ENCODE results near the gene SP110. TPM values are rescaled to one million over a fixed set of nuclear protein-coding genes. Genes with fewer than 3 reads are reported as not detected.

SP110 gene
- total RNA-seq, 6 experiments from 2014 or later = 11.3 to 17.3 (median 14.1) TPM

DNA sequence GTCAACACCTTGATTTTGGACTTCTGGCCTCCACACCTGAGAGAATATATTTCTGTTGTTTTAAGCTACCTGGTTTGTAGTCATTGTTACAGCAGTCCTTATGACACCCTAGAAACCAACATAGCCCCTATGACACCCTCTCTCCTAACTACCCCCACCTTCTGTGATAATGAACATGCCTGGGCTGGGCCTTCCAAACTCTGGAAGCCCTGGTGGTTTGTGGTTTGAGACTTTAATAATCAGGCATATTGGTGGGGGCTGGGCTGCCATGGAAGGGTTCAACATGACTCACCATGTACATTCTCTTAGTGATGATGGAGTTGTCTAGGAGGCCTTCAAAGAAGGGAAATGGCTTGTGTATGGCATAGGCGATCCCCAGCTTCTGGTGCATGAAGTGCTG, 3.3 kb downstream of the SP110 start:
- H3K36me3 Mint-ChIP-seq (ENCODE audit: low read depth) = peaks cover 11% of the 10 kb centered on the region
- peaks cover 25% of the 10 kb centered on the region for H3K4me1 Mint-ChIP-seq (ENCODE audit: low read depth)
- no peak overlapping the region for H3K4me3 Mint-ChIP-seq
- H3K27ac Mint-ChIP-seq = no peak overlapping the region
- no peaks in the 10 kb centered on the region for H3K27me3 Mint-ChIP-seq (ENCODE audit: insufficient read depth)
- TF ChIP-seq, protein P1, sequence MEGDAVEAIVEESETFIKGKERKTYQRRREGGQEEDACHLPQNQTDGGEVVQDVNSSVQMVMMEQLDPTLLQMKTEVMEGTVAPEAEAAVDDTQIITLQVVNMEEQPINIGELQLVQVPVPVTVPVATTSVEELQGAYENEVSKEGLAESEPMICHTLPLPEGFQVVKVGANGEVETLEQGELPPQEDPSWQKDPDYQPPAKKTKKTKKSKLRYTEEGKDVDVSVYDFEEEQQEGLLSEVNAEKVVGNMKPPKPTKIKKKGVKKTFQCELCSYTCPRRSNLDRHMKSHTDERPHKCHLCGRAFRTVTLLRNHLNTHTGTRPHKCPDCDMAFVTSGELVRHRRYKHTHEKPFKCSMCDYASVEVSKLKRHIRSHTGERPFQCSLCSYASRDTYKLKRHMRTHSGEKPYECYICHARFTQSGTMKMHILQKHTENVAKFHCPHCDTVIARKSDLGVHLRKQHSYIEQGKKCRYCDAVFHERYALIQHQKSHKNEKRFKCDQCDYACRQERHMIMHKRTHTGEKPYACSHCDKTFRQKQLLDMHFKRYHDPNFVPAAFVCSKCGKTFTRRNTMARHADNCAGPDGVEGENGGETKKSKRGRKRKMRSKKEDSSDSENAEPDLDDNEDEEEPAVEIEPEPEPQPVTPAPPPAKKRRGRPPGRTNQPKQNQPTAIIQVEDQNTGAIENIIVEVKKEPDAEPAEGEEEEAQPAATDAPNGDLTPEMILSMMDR (IDR thresholded peaks at IDR 0.05) = no peak
- H3K9me3 Mint-ChIP-seq = no peaks in the 10 kb centered on the region
- DNase-seq = no peak

DNA sequence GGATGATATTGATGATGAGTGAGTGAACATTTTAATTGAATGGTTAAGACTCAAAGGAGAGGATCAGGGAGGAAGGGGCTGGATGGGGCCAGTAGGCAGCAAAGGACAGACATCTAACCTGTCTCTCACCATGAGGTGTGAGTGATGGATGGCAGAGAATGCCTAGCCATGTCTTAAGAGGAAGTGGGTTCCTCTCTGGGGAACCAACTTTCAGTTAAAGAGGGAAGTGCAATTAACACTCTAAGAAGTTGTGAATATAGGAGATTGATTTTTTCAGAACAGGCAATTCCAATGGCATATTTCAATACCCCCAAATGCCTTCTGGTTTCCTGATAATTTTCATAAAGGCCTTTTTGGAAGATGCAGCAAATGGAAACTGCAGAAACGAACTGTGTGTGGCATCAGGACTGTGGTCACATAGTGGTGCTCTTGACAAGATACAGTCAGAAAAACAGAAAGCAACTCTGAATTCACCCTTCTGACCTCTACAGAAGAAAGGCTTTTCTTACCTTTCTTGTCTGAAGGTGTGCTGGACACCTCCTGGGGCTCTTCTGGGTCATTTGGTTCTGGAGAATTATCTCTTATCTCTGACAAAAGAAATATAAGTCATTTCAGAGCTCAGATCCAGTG, 10.2 kb downstream of the SP110 start:
- H3K27ac Mint-ChIP-seq = no peak overlapping the region
- H3K27me3 Mint-ChIP-seq (ENCODE audit: insufficient read depth) = no peaks in the 10 kb centered on the region; the same call in 1 of the 2 replicates
- DNase-seq = no peak
- no peaks in the 10 kb centered on the region for H3K9me3 Mint-ChIP-seq
- TF ChIP-seq, protein P1 (IDR thresholded peaks at IDR 0.05) = no peak
- H3K36me3 Mint-ChIP-seq (ENCODE audit: low read depth) = peaks cover 24% of the 10 kb centered on the region
- H3K4me1 Mint-ChIP-seq (ENCODE audit: low read depth) = no peaks in the 10 kb centered on the region
- H3K4me3 Mint-ChIP-seq = no peak overlapping the region

DNA sequence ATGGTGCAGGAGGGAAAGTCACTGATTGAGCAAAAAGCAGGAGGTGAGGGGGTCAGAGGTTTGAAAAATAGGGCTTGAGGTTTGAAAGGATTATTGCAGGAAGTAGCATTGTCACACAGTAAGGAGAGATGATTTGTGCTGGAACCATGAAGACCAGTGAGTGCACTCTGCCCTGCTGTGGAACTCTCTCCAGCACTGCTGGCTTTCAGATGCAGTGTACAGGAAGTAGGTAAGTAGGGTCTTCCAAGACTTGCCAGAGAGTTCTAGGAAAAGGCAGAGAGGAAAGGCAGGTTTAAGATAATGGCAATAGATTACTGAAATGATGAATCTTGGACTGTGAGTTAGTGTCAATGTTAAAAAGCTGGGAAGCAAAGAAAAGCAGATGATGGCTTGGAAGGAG, 11.2 kb downstream of the SP110 start:
- H3K36me3 Mint-ChIP-seq (ENCODE audit: low read depth) = 0 out of 2 replicates have a peak, but pooled peaks cover 17% of the 10 kb centered on the region
- TF ChIP-seq, protein P1 (IDR thresholded peaks at IDR 0.05) = no peak
- no peak overlapping the region for H3K4me3 Mint-ChIP-seq

DNA sequence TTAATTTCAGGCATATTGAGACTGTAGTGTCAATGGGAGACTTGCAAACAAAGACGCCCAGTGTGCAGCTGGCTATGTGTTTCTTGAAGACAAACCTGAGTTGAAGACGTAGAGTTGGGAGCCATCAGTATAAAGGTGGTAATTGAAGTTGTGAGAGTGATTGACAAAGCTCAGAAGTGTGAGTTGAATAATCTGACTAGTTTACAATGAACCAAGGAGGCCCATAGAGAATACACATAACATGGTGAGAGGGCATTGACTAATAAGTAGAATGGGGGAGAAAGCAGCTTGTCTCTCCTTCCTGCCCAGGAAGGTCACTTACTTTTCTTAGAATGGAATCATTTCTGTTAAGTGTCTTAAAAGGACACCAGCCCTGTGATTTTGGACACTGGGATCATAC, 14.1 kb downstream of the SP110 start:
- H3K36me3 Mint-ChIP-seq (ENCODE audit: low read depth) = peaks cover 23% of the 10 kb centered on the region
- H3K4me3 Mint-ChIP-seq = no peak overlapping the region
- H3K4me1 Mint-ChIP-seq (ENCODE audit: low read depth) = no peaks in the 10 kb centered on the region
- no peak for DNase-seq
- H3K27ac Mint-ChIP-seq = no peak overlapping the region
- TF ChIP-seq, protein P1 (IDR thresholded peaks at IDR 0.05) = no peak
- H3K9me3 Mint-ChIP-seq = no peaks in the 10 kb centered on the region
- H3K27me3 Mint-ChIP-seq (ENCODE audit: insufficient read depth) = no peaks in the 10 kb centered on the region; the same call in none of the 2 replicates

More for the DNA sequence above, 11.2 kb downstream of the SP110 start:
- H3K9me3 Mint-ChIP-seq = no peaks in the 10 kb centered on the region
- no peak overlapping the region for H3K27ac Mint-ChIP-seq
- no peak for DNase-seq
- no peaks in the 10 kb centered on the region; the same call in 1 of the 2 replicates for H3K27me3 Mint-ChIP-seq (ENCODE audit: insufficient read depth)
- no peaks in the 10 kb centered on the region for H3K4me1 Mint-ChIP-seq (ENCODE audit: low read depth)

DNA sequence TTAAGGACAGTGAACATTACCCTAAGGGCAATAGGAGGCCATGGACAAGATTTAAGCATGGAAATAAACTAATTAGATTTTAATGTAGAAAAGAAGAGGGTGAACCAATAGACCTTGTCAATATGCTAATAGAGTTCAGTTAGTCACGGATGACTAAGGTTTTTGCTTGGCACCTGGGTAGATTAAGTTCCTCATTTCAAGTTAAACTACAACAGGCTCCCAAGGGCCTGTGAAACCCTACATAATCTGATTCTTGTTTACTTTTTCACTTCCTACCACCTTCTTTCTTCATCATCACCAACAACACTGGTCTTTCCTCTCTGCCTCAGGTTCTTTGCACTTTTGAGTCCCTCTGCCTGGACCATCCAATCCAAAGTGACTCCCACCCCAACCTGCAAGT, 14.8 kb downstream of the SP110 start:
- H3K4me3 Mint-ChIP-seq = no peak overlapping the region
- H3K36me3 Mint-ChIP-seq (ENCODE audit: low read depth) = peaks cover 23% of the 10 kb centered on the region
- no peaks in the 10 kb centered on the region for H3K9me3 Mint-ChIP-seq
- TF ChIP-seq, protein P1 (IDR thresholded peaks at IDR 0.05) = no peak
- H3K4me1 Mint-ChIP-seq (ENCODE audit: low read depth) = no peaks in the 10 kb centered on the region
- DNase-seq = no peak
- no peak overlapping the region for H3K27ac Mint-ChIP-seq
- H3K27me3 Mint-ChIP-seq (ENCODE audit: insufficient read depth) = no peaks in the 10 kb centered on the region; the same call in none of the 2 replicates
